ENCODE data around the gene IQCF5. TPM values are rescaled to one million over a fixed set of nuclear protein-coding genes. Genes with fewer than 3 reads are reported as not detected.

Gene IQCF5
- total RNA-seq, 1 experiment from 2014 or later: not detected

DNA sequence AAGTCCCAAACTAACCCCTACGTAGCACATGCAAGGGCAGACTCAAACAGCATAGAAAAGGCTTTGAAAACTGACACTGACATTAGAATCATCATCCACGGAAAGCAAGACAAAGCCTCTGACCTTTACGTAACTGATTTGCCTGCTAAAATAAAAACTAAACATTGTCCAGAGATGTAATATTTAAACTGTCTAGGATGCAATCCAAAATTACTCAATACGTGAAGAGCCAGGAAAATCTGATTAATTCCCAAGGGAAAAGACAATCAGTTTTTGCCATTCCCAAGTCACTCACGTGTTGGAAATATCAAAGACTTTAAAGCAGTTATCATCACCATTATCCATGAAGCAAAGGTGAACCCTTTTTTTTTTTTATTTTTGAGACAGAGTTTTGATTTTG is 41.0 kb upstream of the IQCF5 start:
- BruUV-seq (replicated peaks): no TSS peak
- intact Hi-C loops (cut with micrococcal nuclease; ENCODE audit: unreplicated experiment): no loop called here
- H3K36me3 ChIP-seq (ENCODE audit: control insufficient read depth, insufficient read depth, low read length): no peaks in the 10 kb centered on the region
- no peak overlapping the region for H3K27ac ChIP-seq (ENCODE audit: low read length)
- H3K4me3 ChIP-seq (ENCODE audit: low read depth in 2 of 2, low read length in 2 of 2): no peak overlapping the region
- TF ChIP-seq, protein P1, sequence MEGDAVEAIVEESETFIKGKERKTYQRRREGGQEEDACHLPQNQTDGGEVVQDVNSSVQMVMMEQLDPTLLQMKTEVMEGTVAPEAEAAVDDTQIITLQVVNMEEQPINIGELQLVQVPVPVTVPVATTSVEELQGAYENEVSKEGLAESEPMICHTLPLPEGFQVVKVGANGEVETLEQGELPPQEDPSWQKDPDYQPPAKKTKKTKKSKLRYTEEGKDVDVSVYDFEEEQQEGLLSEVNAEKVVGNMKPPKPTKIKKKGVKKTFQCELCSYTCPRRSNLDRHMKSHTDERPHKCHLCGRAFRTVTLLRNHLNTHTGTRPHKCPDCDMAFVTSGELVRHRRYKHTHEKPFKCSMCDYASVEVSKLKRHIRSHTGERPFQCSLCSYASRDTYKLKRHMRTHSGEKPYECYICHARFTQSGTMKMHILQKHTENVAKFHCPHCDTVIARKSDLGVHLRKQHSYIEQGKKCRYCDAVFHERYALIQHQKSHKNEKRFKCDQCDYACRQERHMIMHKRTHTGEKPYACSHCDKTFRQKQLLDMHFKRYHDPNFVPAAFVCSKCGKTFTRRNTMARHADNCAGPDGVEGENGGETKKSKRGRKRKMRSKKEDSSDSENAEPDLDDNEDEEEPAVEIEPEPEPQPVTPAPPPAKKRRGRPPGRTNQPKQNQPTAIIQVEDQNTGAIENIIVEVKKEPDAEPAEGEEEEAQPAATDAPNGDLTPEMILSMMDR (IDR thresholded peaks at IDR 0.05): no peak
- H3K9me3 ChIP-seq (ENCODE audit: control insufficient read depth, insufficient read depth, low read depth, low read length): no peaks in the 10 kb centered on the region
- ChIA-PET POLR2A (no interaction called here), CTCF (no interaction called here)
- DNase-seq (ENCODE audit: low read depth, low spot score) (no peak), ATAC-seq (no peak)
- in situ Hi-C loops (cut with HindIII; ENCODE audit: low pct_unique_long_range_greater_than_20kb, low sequenced_read_pairs): no loop called here
- no peaks in the 10 kb centered on the region for H3K4me1 ChIP-seq (ENCODE audit: control insufficient read depth, insufficient read depth, low read length)
- no peaks in the 10 kb centered on the region for H3K27me3 ChIP-seq (ENCODE audit: control insufficient read depth, insufficient read depth, low read length)

DNA sequence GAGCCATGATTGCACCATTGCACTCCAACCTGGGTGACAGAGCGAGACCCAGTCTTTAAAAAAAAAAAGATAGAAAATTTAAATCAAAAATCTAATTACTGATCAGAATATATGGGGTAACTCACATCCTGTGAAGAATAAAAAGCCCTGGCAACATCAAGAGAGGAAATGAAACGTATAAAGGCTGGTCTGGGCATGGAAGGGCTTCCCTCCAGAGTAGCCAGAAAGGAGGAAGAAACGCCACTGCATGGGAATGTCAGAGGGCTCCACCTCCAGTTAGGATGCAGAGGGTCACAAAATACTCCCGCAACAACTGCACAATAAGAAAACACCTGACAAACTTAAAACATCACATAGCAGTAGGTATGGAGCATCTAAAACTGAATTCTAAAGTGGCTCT is 32.6 kb upstream of the IQCF5 start:
- H3K4me1 ChIP-seq (ENCODE audit: control insufficient read depth, insufficient read depth, low read length): no peaks in the 10 kb centered on the region
- in situ Hi-C loops (cut with HindIII; ENCODE audit: low pct_unique_long_range_greater_than_20kb, low sequenced_read_pairs): no loop called here
- no peak overlapping the region for H3K4me3 ChIP-seq (ENCODE audit: low read depth in 2 of 2, low read length in 2 of 2)
- no peaks in the 10 kb centered on the region for H3K9me3 ChIP-seq (ENCODE audit: control insufficient read depth, insufficient read depth, low read depth, low read length)
- DNase-seq (ENCODE audit: low read depth, low spot score): no peak
- BruUV-seq (replicated peaks): no TSS peak
- intact Hi-C loops (cut with micrococcal nuclease; ENCODE audit: unreplicated experiment): no loop called here
- TF ChIP-seq, protein P2, sequence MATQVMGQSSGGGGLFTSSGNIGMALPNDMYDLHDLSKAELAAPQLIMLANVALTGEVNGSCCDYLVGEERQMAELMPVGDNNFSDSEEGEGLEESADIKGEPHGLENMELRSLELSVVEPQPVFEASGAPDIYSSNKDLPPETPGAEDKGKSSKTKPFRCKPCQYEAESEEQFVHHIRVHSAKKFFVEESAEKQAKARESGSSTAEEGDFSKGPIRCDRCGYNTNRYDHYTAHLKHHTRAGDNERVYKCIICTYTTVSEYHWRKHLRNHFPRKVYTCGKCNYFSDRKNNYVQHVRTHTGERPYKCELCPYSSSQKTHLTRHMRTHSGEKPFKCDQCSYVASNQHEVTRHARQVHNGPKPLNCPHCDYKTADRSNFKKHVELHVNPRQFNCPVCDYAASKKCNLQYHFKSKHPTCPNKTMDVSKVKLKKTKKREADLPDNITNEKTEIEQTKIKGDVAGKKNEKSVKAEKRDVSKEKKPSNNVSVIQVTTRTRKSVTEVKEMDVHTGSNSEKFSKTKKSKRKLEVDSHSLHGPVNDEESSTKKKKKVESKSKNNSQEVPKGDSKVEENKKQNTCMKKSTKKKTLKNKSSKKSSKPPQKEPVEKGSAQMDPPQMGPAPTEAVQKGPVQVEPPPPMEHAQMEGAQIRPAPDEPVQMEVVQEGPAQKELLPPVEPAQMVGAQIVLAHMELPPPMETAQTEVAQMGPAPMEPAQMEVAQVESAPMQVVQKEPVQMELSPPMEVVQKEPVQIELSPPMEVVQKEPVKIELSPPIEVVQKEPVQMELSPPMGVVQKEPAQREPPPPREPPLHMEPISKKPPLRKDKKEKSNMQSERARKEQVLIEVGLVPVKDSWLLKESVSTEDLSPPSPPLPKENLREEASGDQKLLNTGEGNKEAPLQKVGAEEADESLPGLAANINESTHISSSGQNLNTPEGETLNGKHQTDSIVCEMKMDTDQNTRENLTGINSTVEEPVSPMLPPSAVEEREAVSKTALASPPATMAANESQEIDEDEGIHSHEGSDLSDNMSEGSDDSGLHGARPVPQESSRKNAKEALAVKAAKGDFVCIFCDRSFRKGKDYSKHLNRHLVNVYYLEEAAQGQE (IDR thresholded peaks at IDR 0.05; ENCODE audit: insufficient read depth in 1 of 2, low read depth in 2 of 2, low read length in 1 of 2): no peak
- no peak for TF ChIP-seq TCF7L2 (IDR thresholded peaks at IDR 0.05; ENCODE audit: low read depth, low read length)
- no peak for TF ChIP-seq POLR2AphosphoS5 (IDR thresholded peaks at IDR 0.05; ENCODE audit: low read depth, low read length)
- no peak for TF ChIP-seq SIN3A (IDR thresholded peaks at IDR 0.05; ENCODE audit: borderline replicate concordance, insufficient read depth, low read depth, low read length)
- TF ChIP-seq, protein P1 (IDR thresholded peaks at IDR 0.05): no peak
- H3K27ac ChIP-seq (ENCODE audit: low read length): no peak overlapping the region
- no peak for ATAC-seq
- H3K36me3 ChIP-seq (ENCODE audit: control insufficient read depth, insufficient read depth, low read length): no peaks in the 10 kb centered on the region
- CTCF ChIA-PET: no interaction called here
- H3K27me3 ChIP-seq (ENCODE audit: control insufficient read depth, insufficient read depth, low read length): no peaks in the 10 kb centered on the region
- POLR2A ChIA-PET: no interaction called here
